HepG2 (cell line): Measurements from ENCODE around the gene ANO1. TPM values are rescaled to one million over a fixed set of nuclear protein-coding genes. Genes with fewer than 3 reads are reported as not detected.
A peak's percentile ranks its signal among the peaks of the same experiment; 100 is the strongest.

ENCODE experiments used
- ATAC-seq: fragments of 200-7000 bp; cut with Tn5 transposase; 3 replicates; pipeline ENCODE4 v1.9.1; 2020; ENCODE audit warnings: mild to moderate bottlenecking, moderate library complexity
- BruUV-seq: library from RNA; stranded (reverse); fragments of 400-500 nt; replicated peaks from 2 replicates; lab custom pipeline; 2021; lab: Mats Ljungman, UMichigan
- CTCF ChIA-PET: fragments of 300-600 bp; formaldehyde crosslinking; extraction: SDS; loops from one replicate; lab custom pipeline; 2021; ENCODE audit warnings: low total read pairs, inconsistent platforms, low intra/inter-chr PET ratio; lab: Yijun Ruan, JAX
- POLR2A ChIA-PET: fragments of 350-600 bp; sonication (Branson Sonifier 250); formaldehyde crosslinking; loops from one replicate; lab custom pipeline; 2020; ENCODE audit warnings: antibody characterized with exemption, inconsistent platforms; lab: Yijun Ruan, JAX
- DNase-seq: peaks from one replicate; pipeline ENCODE4 v3.0.0-alpha.2; 2015; ENCODE audit warnings: low spot score
- FAIRE-seq: peaks from 3 replicates; lab custom pipeline; 2011; peaks lifted over from hg19 to GRCh38; lab: Jason Lieb, UNC
- H2AFZ ChIP-seq: one replicate; pipeline ENCODE4 v1.6.1; 2011; ENCODE audit warnings: low read length, inconsistent platforms
- H3K27ac ChIP-seq: fragments of 300-600 bp; 3 replicates; pipeline ENCODE4 v1.8.0; 2011; ENCODE audit warnings: mixed run types, mild to moderate bottlenecking, mixed read lengths, low read length, inconsistent platforms; ENCODE audit not compliant: insufficient read depth; ENCODE audit errors: extremely low read length
- H3K27me3 ChIP-seq, 2 experiments: fragments of 200-600 bp in 1 of 2; 2 replicates in 1 of 2; 3 replicates in 1 of 2; pipeline versions ENCODE4 v1.6.0 to v1.8.0; 2011; ENCODE audit warnings: low read length in 2 of 2, mild to moderate bottlenecking in 2 of 2, moderate library complexity in 2 of 2, inconsistent platforms in 1 of 2; ENCODE audit not compliant: insufficient read depth in 2 of 2, control insufficient read depth in 1 of 2
- H3K36me3 ChIP-seq, 2 experiments: fragments of 200-600 bp in 1 of 2; replicated peaks in 1 of 2; 2 replicates in 1 of 2; 3 replicates in 1 of 2; pipeline versions ENCODE4 v1.5.1 to v1.8.0; 2011; ENCODE audit warnings: low read length in 2 of 2, inconsistent platforms in 1 of 2; ENCODE audit not compliant: insufficient read depth in 2 of 2, control insufficient read depth in 1 of 2
- H3K4me1 ChIP-seq: 2 replicates; pipeline ENCODE4 v1.5.1; 2012; ENCODE audit warnings: low read length, inconsistent platforms; ENCODE audit not compliant: insufficient read depth
- H3K4me2 ChIP-seq: 2 replicates; pipeline ENCODE4 v1.6.0; 2011; ENCODE audit warnings: low read depth, low read length, inconsistent platforms
- H3K4me3 ChIP-seq, 3 experiments: fragments of 200-600 bp in 1 of 3; sonication (generic), shearing (Covaris generic) in 1 of 3; replicated peaks in 1 of 3; 2 replicates each; pipeline ENCODE4 v1.5.1; 2011 to 2016; ENCODE audit warnings: low read length in 3 of 3, inconsistent platforms in 2 of 3, low read depth in 2 of 3, mild to moderate bottlenecking in 2 of 3, control low read depth in 1 of 3, mixed read lengths in 1 of 3; ENCODE audit not compliant: insufficient read depth in 1 of 3
- H3K79me2 ChIP-seq: one replicate; pipeline ENCODE4 v1.6.1; 2011; ENCODE audit warnings: low read length, inconsistent platforms; ENCODE audit not compliant: insufficient read depth
- H3K9ac ChIP-seq: 2 replicates; pipeline ENCODE4 v1.6.0; 2011; ENCODE audit warnings: mild to moderate bottlenecking, low read depth, low read length, inconsistent platforms; ENCODE audit not compliant: insufficient read depth
- H3K9me3 ChIP-seq: 2 replicates; pipeline ENCODE4 v1.5.1; 2012; ENCODE audit warnings: mild to moderate bottlenecking, low read length
- H4K20me1 ChIP-seq: 2 replicates; pipeline ENCODE4 v1.6.0; 2011; ENCODE audit warnings: inconsistent platforms, mild to moderate bottlenecking, low read length, moderate library complexity; ENCODE audit not compliant: insufficient read depth
- CCDC6 ChIP-seq: sonication (generic); formaldehyde crosslinking; IDR thresholded peaks from 2 replicates; pipeline ENCODE4 v1.8.1; 2022; ENCODE audit warnings: mild to moderate bottlenecking, missing genetic modification reagents, moderate library complexity
- CEBPB ChIP-seq: IDR thresholded peaks from 2 replicates; pipeline ENCODE4 v1.6.1; 2011; ENCODE audit warnings: low read depth, low read length, improper control_type of control experiment, borderline replicate concordance
- CREBL2 ChIP-seq: sonication (generic); formaldehyde crosslinking; IDR thresholded peaks from 2 replicates; pipeline ENCODE4 v1.8.1; 2023; ENCODE audit warnings: missing genetic modification reagents, mild to moderate bottlenecking, borderline replicate concordance
- EEA1 ChIP-seq: sonication (generic); formaldehyde crosslinking; IDR thresholded peaks from 2 replicates; pipeline ENCODE4 v1.5.1; 2020; ENCODE audit warnings: mild to moderate bottlenecking, missing genetic modification reagents, borderline replicate concordance
- GATA4 ChIP-seq: sonication (generic); IDR thresholded peaks from 2 replicates; pipeline ENCODE4 v1.6.1; 2016; ENCODE audit warnings: antibody characterized with exemption, low read depth, borderline replicate concordance
- HMG20B ChIP-seq: conservative IDR thresholded peaks from 2 replicates; pipeline ENCODE4 v1.6.1; 2016; ENCODE audit warnings: missing genetic modification reagents, missing compliant biosample characterization
- HMGA1 ChIP-seq: sonication (generic); formaldehyde crosslinking; conservative IDR thresholded peaks from 2 replicates; pipeline ENCODE4 v1.4.0; 2020; ENCODE audit warnings: missing genetic modification reagents
- HNRNPLL ChIP-seq: fragments of 200-400 bp; formaldehyde crosslinking; IDR thresholded peaks from 2 replicates; pipeline ENCODE4 v1.6.1; 2017; ENCODE audit warnings: mild to moderate bottlenecking, low read depth, low read length; ENCODE audit not compliant: poor library complexity, severe bottlenecking
- MAF1 ChIP-seq: sonication (generic); formaldehyde crosslinking; IDR thresholded peaks from 2 replicates; pipeline ENCODE4 v1.5.0; 2020; ENCODE audit warnings: missing genetic modification reagents, borderline replicate concordance
- MED13 ChIP-seq: sonication (generic); formaldehyde crosslinking; IDR thresholded peaks from 2 replicates; pipeline ENCODE4 v1.5.0; 2020; ENCODE audit warnings: missing genetic modification reagents
- NFE2L2 ChIP-seq: fragments of 150-350 bp; IDR thresholded peaks from 2 replicates; pipeline ENCODE4 v1.6.1; 2014; ENCODE audit warnings: low read length
- PITX1 ChIP-seq: sonication (generic); formaldehyde crosslinking; IDR thresholded peaks from 2 replicates; pipeline ENCODE4 v1.5.1; 2020; ENCODE audit warnings: mild to moderate bottlenecking, missing genetic modification reagents
- PLRG1 ChIP-seq: fragments of 450-650 bp; conservative IDR thresholded peaks from 2 replicates; pipeline ENCODE4 v1.6.1; 2016
- TAF15 ChIP-seq: fragments of 200-400 bp; formaldehyde crosslinking; IDR thresholded peaks from one replicate; pipeline ENCODE4 v1.6.1; 2018; ENCODE audit warnings: mild to moderate bottlenecking, low read depth, low read length; ENCODE audit not compliant: poor library complexity, severe bottlenecking
- ZFP36 ChIP-seq: fragments of 150-350 bp; IDR thresholded peaks from 2 replicates; pipeline ENCODE4 v1.6.1; 2018; ENCODE audit warnings: borderline replicate concordance, low read length, low read depth; ENCODE audit not compliant: partially characterized antibody
- ZNF768 ChIP-seq: sonication (generic); formaldehyde crosslinking; IDR thresholded peaks from 2 replicates; pipeline ENCODE4 v1.4.0; 2020; ENCODE audit warnings: missing genetic modification reagents
- WGBS: methylation state at CpG from one replicate; pipeline ENCODE4 v1.1.6; 2017; ENCODE audit warnings: low lambda C conversion rate; 5-methylcytosine and 5-hydroxymethylcytosine counted together
- in situ Hi-C: cut with HindIII; loops from 2 replicates; pipeline ENCODE4 v1.10.0; 2017; ENCODE audit warnings: low pct_unique_long_range_greater_than_20kb; ENCODE audit not compliant: extremely low pct_ligation_motif_present
- intact Hi-C: fragments of 100-400 bp; cut with micrococcal nuclease; formaldehyde crosslinking; loops from one replicate; pipeline ENCODE4 v1.10.0; 2022; ENCODE audit not compliant: unreplicated experiment
- polyA plus RNA-seq, 8 experiments: library from polyadenylated mRNA; depleted of rRNA in 3 of 8; stranded (reverse) in 7 of 8; unstranded in 1 of 8; fragments of >200 nt; fragmentation: Illumina TruSeq in 4 of 8; extraction: Trizol in 4 of 8; gene quantifications; 2 replicates each; pipeline versions ENCODE4 v1.2.1 to v1.2.3, GENCODE V29; 2011 to 2016; ENCODE audit warnings: low read depth in 4 of 8, missing spikeins in 1 of 8, mixed read lengths in 1 of 8; ENCODE audit not compliant: insufficient read depth in 1 of 8
- total RNA-seq, 5 experiments: library from RNA; depleted of rRNA; stranded (reverse); fragments of >200 nt; fragmentation: Illumina TruSeq; extraction: Trizol; gene quantifications; 2 replicates each; pipeline ENCODE4 v1.2.3, GENCODE V29; 2016; ENCODE audit warnings: low read depth in 1 of 5

Gene ANO1
- total and polyA plus RNA-seq, 2 of the 13 experiments (the other 11 are each of a cell fraction or from before 2014, with no cell fraction given) = not detected

- H3K9me3 ChIP-seq = no peaks in the 10 kb centered on the region
- ATAC-seq = no peak
- H3K36me3 ChIP-seq = no peaks in the 10 kb centered on the region
- H3K27me3 ChIP-seq = peaks cover 5 to 56% of the 10 kb centered on the region in 2 experiments; a peak in 4 of 5 replicates
- H3K4me2 ChIP-seq = no peak overlapping the region
- FAIRE-seq = no peak
- H2AFZ ChIP-seq = no peak overlapping the region
- TF ChIP-seq CEBPB (no peak), ZNF768 (CRISPR knock-in tag) (peak; percentile 95)
- TF ChIP-seq, all 625 proteins: peak for 1
- ChIA-PET POLR2A (no interaction called here), CTCF (no interaction called here)
- Histone ChIP-seq H4K20me1 (peaks cover 3% of the 10 kb centered on the region; the same call in 1 of the 2 replicates), H3K4me3 (no peak overlapping the region), H3K9ac (no peak overlapping the region), H3K4me1 (no peaks in the 10 kb centered on the region), H3K79me2 (no peaks in the 10 kb centered on the region), H3K27ac (no peak overlapping the region)
- intact Hi-C loops = no loop called here
- DNase-seq = no peak
- in situ Hi-C loops = no loop called here
- WGBS = 9% methylated on average over 11 of the region's 24 CpGs
- BruUV-seq = no TSS peak
These were observed 62.8 kb downstream of the ANO1 start for GRCh38 chr11:70140711-70141485.

- FAIRE-seq (no peak), ATAC-seq (no peak), DNase-seq (no peak)
- Histone ChIP-seq H3K9me3 (no peaks in the 10 kb centered on the region), H3K4me1 (no peaks in the 10 kb centered on the region), H4K20me1 (peaks cover 3% of the 10 kb centered on the region; the same call in 1 of the 2 replicates), H3K9ac (no peak overlapping the region), H2AFZ (no peak overlapping the region), H3K27ac (no peak overlapping the region), H3K27me3 (peaks cover 5 to 56% of the 10 kb centered on the region in 2 experiments; a peak in 4 of 5 replicates), H3K36me3 (no peaks in the 10 kb centered on the region), H3K4me3 (no peak overlapping the region), H3K4me2 (no peak overlapping the region), H3K79me2 (no peaks in the 10 kb centered on the region)
- POLR2A ChIA-PET = no interaction called here
- intact Hi-C loops (no loop called here), in situ Hi-C loops (no loop called here)
- 27% methylated on average over 18 of the region's 20 CpGs for WGBS
- CTCF ChIA-PET = no interaction called here
- no TSS peak for BruUV-seq
- TF ChIP-seq MAF1 (CRISPR knock-in tag) = no peak
- TF ChIP-seq TAF15 = no peak
- no peak for TF ChIP-seq MED13 (CRISPR knock-in tag)
- TF ChIP-seq HMGA1 = no peak
- TF ChIP-seq NFE2L2 = no peak
- TF ChIP-seq HNRNPLL = no peak
- TF ChIP-seq PLRG1 = no peak
- no peak for TF ChIP-seq EEA1 (CRISPR knock-in tag)
- TF ChIP-seq GATA4 = no peak
- TF ChIP-seq CCDC6 = no peak
- TF ChIP-seq HMG20B = no peak
- no peak for TF ChIP-seq PITX1 (CRISPR knock-in tag)
- no peak for TF ChIP-seq CREBL2
- TF ChIP-seq ZFP36 = no peak
These were observed 63.5 kb downstream of the ANO1 start for GRCh38 chr11:70141486-70142220.
